ENCODE results near the gene FRMPD4. TPM values are rescaled to one million over a fixed set of nuclear protein-coding genes. Genes with fewer than 3 reads are reported as not detected.

FRMPD4 gene
- total RNA-seq, 3 donors from 2014 or later = 0.06 to 3.4 (median 0.34) TPM

GRCh38 chrX:12128017-12128416 is 10.3 kb upstream of the FRMPD4 start:
- DNase-seq (no peak), ATAC-seq (no peak)
- Histone ChIP-seq H3K9me3 (peaks cover 10% of the 10 kb centered on the region), H3K36me3 (ENCODE audit: low read depth) (no peaks in the 10 kb centered on the region), H3K4me1 (ENCODE audit: low read depth) (no peaks in the 10 kb centered on the region), H3K4me3 (no peak overlapping the region)
- TF ChIP-seq CTCF (IDR thresholded peaks at IDR 0.05) = no peak
- intact Hi-C loops (cut with DNase I, micrococcal nuclease) = no loop called here

- no peaks in the 10 kb centered on the region for H3K36me3 ChIP-seq (ENCODE audit: low read depth)
- no peak for TF ChIP-seq CTCF (IDR thresholded peaks at IDR 0.05)
- H3K4me3 ChIP-seq = no peak overlapping the region
- intact Hi-C loops (cut with DNase I, micrococcal nuclease) = no loop called here
- H3K4me1 ChIP-seq (ENCODE audit: low read depth) = no peaks in the 10 kb centered on the region
- H3K9me3 ChIP-seq = no peaks in the 10 kb centered on the region
- ATAC-seq = no peak
- no peak for DNase-seq
Measured at GRCh38 chrX:12137951-12138360, 317 bp upstream of the FRMPD4 start.

GRCh38 chrX:12139934-12140611 is 1.8 kb downstream of the FRMPD4 start:
- DNase-seq = no peak
- intact Hi-C loops (cut with DNase I, micrococcal nuclease) = no loop called here
- Histone ChIP-seq H3K36me3 (ENCODE audit: low read depth) (no peaks in the 10 kb centered on the region), H3K9me3 (no peaks in the 10 kb centered on the region), H3K4me1 (ENCODE audit: low read depth) (no peaks in the 10 kb centered on the region), H3K4me3 (no peak overlapping the region)
- no peak for ATAC-seq
- no peak for TF ChIP-seq CTCF (IDR thresholded peaks at IDR 0.05)

GRCh38 chrX:12141511-12141910 is 3.2 kb downstream of the FRMPD4 start:
- DNase-seq (no peak), ATAC-seq (no peak)
- Histone ChIP-seq H3K4me1 (ENCODE audit: low read depth) (no peaks in the 10 kb centered on the region), H3K9me3 (no peaks in the 10 kb centered on the region), H3K4me3 (no peak overlapping the region), H3K36me3 (ENCODE audit: low read depth) (no peaks in the 10 kb centered on the region)
- intact Hi-C loops (cut with DNase I, micrococcal nuclease) = no loop called here
- no peak for TF ChIP-seq CTCF (IDR thresholded peaks at IDR 0.05)

- intact Hi-C loops (cut with DNase I, micrococcal nuclease) = no loop called here
- Histone ChIP-seq H3K36me3 (ENCODE audit: low read depth) (no peaks in the 10 kb centered on the region), H3K4me3 (no peak overlapping the region), H3K4me1 (ENCODE audit: low read depth) (no peaks in the 10 kb centered on the region), H3K9me3 (no peaks in the 10 kb centered on the region)
- no peak for TF ChIP-seq CTCF (IDR thresholded peaks at IDR 0.05)
- ATAC-seq (no peak), DNase-seq (no peak)
Measured at GRCh38 chrX:12142661-12143060, 4.4 kb downstream of the FRMPD4 start.

- H3K4me1 ChIP-seq (ENCODE audit: low read depth) = no peaks in the 10 kb centered on the region
- no peak for TF ChIP-seq CTCF (IDR thresholded peaks at IDR 0.05)
- intact Hi-C loops (cut with DNase I, micrococcal nuclease) = no loop called here
Measured at GRCh38 chrX:12145402-12145801, 7.1 kb downstream of the FRMPD4 start.

More at GRCh38 chrX:12145402-12145801, 7.1 kb downstream of the FRMPD4 start:
- ATAC-seq (no peak), DNase-seq (no peak)
- no peaks in the 10 kb centered on the region for H3K36me3 ChIP-seq (ENCODE audit: low read depth)
- H3K9me3 ChIP-seq = no peaks in the 10 kb centered on the region
- no peak overlapping the region for H3K4me3 ChIP-seq
